Measurements from ENCODE around the gene OR2M7. TPM values are rescaled to one million over a fixed set of nuclear protein-coding genes. Genes with fewer than 3 reads are reported as not detected.

The OR2M7 gene, protein sequence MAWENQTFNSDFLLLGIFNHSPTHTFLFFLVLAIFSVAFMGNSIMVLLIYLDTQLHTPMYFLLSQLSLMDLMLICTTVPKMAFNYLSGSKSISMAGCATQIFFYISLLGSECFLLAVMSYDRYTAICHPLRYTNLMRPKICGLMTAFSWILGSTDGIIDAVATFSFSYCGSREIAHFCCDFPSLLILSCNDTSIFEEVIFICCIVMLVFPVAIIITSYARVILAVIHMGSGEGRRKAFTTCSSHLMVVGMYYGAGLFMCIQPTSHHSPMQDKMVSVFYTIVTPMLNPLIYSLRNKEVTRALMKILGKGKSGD
- total RNA-seq (2022; extraction: Qiagen RNA extraction; ENCODE audit: low read depth): not detected in 5 replicates

DNA sequence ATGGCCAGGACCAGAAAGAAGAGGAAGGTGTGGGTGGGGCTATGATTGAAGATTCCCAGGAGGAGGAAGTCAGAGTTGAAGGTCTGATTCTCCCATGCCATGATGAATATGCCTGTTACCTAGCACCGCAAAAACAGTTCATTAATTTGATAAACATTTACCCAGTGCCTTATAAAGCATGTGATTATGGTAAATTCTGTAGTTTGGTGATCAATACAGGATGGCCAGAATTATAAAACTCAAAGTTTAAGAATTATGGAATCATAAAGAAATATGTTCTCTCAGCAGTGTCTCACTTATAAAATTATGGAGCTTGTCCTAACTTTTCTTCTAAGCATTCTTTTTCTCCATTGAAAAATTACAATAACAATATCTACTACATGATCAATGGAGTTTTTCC is at the start of gene OR2M7:
TSS of gene OR2M7 (minus strand) at position 101 of the 400 bp plus-strand sequence. CDS start at position 101, 0 bp downstream.

DNA sequence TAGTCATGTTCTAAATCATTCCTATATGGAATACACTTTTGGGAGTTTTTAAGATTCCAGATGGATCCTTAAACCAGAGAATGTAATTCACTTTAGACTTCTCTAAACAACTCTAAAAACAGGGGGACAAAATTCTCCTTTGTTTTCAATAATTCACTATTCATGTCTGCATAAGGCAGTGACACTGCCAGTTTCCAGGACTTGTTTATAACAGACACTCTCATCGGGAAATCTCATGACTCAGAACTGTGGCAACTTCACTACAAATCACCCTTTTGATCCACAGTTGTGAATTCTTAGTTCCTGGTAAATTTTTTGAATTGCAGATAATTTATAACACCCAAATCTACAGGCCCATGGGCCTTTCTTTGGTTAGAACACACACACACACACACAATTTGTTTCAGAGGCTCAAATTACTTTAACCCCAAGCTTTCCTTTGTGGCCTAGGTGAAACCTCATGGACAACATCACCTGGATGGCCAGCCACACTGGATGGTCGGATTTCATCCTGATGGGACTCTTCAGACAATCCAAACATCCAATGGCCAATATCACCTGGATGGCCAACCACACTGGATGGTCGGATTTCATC is 36.9 kb upstream of the OR2M7 start, which contains the start of gene OR2T4:
TSS of gene OR2T4 (plus strand) at position 545 of the 595 bp plus-strand sequence. CDS start at position 545, 0 bp downstream.

DNA sequence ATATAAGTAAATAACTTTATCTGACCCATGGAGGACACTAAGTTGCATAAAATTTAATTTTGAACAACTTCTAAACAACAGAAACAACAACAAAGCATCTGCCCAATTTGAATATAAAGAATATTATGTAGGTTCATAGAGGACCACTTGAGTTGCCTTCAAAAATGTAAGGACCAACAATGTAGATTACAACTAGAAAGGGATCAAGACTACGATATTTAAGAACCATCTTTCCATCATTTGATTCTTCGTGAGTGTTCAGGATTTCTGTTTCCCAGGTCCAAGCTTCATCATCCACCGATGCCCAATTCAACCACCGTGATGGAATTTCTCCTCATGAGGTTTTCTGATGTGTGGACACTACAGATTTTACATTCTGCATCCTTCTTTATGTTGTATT is 24.1 kb upstream of the OR2M7 start, which contains the start of gene OR14C36:
TSS of gene OR14C36 (plus strand) at position 301 of the 400 bp plus-strand sequence. CDS start at position 301, 0 bp downstream.

DNA sequence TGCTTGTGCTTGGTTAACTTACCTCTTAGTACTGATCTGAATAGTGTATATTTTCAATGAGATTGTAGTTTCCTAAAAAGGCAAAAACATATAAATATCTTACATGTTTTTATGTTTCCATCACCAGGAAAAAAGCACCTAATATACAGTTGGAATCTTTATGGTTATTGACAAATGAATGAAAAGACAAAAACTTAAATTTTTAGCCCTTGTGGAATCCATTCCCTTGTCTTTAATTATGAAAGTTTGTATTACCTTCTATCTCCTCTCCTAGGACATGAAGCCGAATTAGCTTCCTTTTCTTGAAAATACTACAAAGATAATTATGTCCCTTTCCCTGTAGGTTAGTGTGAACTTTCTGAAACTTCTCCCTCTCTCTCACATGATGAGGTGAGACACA is 21.0 kb downstream of the OR2M7 start, which contains the start of gene OR2T12:
TSS of gene OR2T12 (minus strand) at position 101 of the 400 bp plus-strand sequence. CDS start 7,846 bp downstream, outside the sequence.

DNA sequence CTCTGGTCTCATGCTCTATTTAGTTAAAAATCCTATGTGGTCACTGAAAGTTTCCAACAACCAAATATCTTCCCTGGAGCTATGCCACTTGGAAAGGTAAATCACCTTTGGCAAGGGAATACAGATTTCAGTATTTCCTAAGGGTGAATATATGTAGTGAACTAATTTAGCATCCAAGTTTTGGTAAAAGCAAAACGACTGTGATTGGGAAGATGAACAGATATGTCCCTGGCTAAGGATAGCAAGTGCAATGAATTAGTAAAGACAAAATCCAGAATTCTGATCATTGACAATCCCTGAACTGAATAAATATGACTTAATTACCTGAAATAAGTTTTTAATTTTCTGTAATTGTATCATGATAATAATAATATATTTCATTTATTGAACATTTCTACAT is 46.5 kb downstream of the OR2M7 start, which contains the start of gene OR2T33:
TSS of gene OR2T33 (minus strand) at position 101 of the 400 bp plus-strand sequence. CDS start 4,162 bp downstream, outside the sequence.

Other genes starting within 250 kb of the OR2M7 start
- not detected in 5 replicates for gene OR2L13, start 229.4 kb downstream of the OR2M7 start, total RNA-seq (2022; extraction: Qiagen RNA extraction; ENCODE audit: low read depth)
- not detected in 5 replicates for gene OR2M5, start 179.4 kb downstream of the OR2M7 start, total RNA-seq (2022; extraction: Qiagen RNA extraction; ENCODE audit: low read depth)
- gene OR2M2, start 149.7 kb downstream of the OR2M7 start, total RNA-seq (2022; extraction: Qiagen RNA extraction; ENCODE audit: low read depth): not detected in 5 replicates
- gene OR2M3, start 127.3 kb downstream of the OR2M7 start, total RNA-seq (2022; extraction: Qiagen RNA extraction; ENCODE audit: low read depth): not detected in 5 replicates
- gene OR2M4, start 93.2 kb downstream of the OR2M7 start, total RNA-seq (2022; extraction: Qiagen RNA extraction; ENCODE audit: low read depth): not detected in 5 replicates
- not detected in 5 replicates for gene OR2T33, start 46.6 kb downstream of the OR2M7 start, total RNA-seq (2022; extraction: Qiagen RNA extraction; ENCODE audit: low read depth)
- gene OR2T12, start 21.1 kb downstream of the OR2M7 start, total RNA-seq (2022; extraction: Qiagen RNA extraction; ENCODE audit: low read depth): not detected in 5 replicates
- gene OR14C36, start 24.2 kb upstream of the OR2M7 start, total RNA-seq (2022; extraction: Qiagen RNA extraction; ENCODE audit: low read depth): not detected in 5 replicates
- gene OR2T4, start 37.1 kb upstream of the OR2M7 start, total RNA-seq (2022; extraction: Qiagen RNA extraction; ENCODE audit: low read depth): not detected in 5 replicates
- not detected in 5 replicates for gene OR2T6, start 51.2 kb upstream of the OR2M7 start, total RNA-seq (2022; extraction: Qiagen RNA extraction; ENCODE audit: low read depth)
- gene OR2T1, start 78.5 kb upstream of the OR2M7 start, total RNA-seq (2022; extraction: Qiagen RNA extraction; ENCODE audit: low read depth): not detected in 5 replicates
- gene OR2T2, start 121.1 kb upstream of the OR2M7 start, total RNA-seq (2022; extraction: Qiagen RNA extraction; ENCODE audit: low read depth): not detected in 5 replicates
- not detected in 5 replicates for gene OR2T3, start 148.8 kb upstream of the OR2M7 start, total RNA-seq (2022; extraction: Qiagen RNA extraction; ENCODE audit: low read depth)
- gene OR2T5, start 164.0 kb upstream of the OR2M7 start, total RNA-seq (2022; extraction: Qiagen RNA extraction; ENCODE audit: low read depth): not detected in 5 replicates
- not detected in 5 replicates for gene OR2G6, start 183.5 kb upstream of the OR2M7 start, total RNA-seq (2022; extraction: Qiagen RNA extraction; ENCODE audit: low read depth)
- gene OR2T29, start 238.2 kb upstream of the OR2M7 start, total RNA-seq (2022; extraction: Qiagen RNA extraction; ENCODE audit: low read depth): not detected in 5 replicates

Data from A549 treated with CpdA at 1 μM for 4 hours (cell line).